ENCODE measurements around the gene PPM1D. TPM values are rescaled to one million over a fixed set of nuclear protein-coding genes. Genes with fewer than 3 reads are reported as not detected.

Gene PPM1D
- total RNA-seq, 4 donors from 2014 or later = 7.0 to 13.0 (median 11.9) TPM

DNA sequence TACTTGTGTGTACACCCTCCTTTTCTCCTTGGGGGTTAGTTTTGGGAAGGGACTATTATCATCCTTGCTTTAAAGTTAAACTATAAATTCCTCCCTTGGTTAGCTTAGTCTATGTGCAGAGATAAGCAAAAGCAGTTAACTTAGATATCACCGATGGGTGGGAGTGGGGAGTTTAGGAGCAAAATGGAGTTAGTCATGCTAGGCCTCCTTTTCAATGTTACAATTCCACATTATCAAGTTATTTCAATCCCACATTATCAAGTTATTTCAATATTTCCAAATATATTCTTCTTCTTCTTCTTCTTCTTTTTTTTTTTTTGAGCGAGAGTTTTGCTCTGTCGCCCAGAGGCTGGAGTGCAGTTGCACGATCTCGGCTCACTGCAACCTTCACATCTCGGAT, 76.0 kb downstream of the PPM1D start:
- Histone ChIP-seq H3K4me3 (no peak overlapping the region), H3K36me3 (peaks cover 2% of the 10 kb centered on the region), H3K27me3 (no peaks in the 10 kb centered on the region), H3K4me1 (peaks cover 15% of the 10 kb centered on the region), H3K9me3 (no peaks in the 10 kb centered on the region), H3K27ac (no peak overlapping the region)
- 92% methylated on average over 6 of the region's 6 CpGs for WGBS
- TF ChIP-seq POLR2A (IDR thresholded peaks at IDR 0.05) = no peak
- no peak for TF ChIP-seq POLR2AphosphoS5 (IDR thresholded peaks at IDR 0.05)
- TF ChIP-seq EP300 (IDR thresholded peaks at IDR 0.05) = no peak
- TF ChIP-seq, protein P1, sequence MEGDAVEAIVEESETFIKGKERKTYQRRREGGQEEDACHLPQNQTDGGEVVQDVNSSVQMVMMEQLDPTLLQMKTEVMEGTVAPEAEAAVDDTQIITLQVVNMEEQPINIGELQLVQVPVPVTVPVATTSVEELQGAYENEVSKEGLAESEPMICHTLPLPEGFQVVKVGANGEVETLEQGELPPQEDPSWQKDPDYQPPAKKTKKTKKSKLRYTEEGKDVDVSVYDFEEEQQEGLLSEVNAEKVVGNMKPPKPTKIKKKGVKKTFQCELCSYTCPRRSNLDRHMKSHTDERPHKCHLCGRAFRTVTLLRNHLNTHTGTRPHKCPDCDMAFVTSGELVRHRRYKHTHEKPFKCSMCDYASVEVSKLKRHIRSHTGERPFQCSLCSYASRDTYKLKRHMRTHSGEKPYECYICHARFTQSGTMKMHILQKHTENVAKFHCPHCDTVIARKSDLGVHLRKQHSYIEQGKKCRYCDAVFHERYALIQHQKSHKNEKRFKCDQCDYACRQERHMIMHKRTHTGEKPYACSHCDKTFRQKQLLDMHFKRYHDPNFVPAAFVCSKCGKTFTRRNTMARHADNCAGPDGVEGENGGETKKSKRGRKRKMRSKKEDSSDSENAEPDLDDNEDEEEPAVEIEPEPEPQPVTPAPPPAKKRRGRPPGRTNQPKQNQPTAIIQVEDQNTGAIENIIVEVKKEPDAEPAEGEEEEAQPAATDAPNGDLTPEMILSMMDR (IDR thresholded peaks at IDR 0.05) = no peak
- no peak for DNase-seq (ENCODE audit: low spot score in 2 of 2)

GRCh38 chr17:60676758-60677307, 76.8 kb downstream of the PPM1D start:
- no peak for DNase-seq (ENCODE audit: low spot score in 2 of 2)
- Histone ChIP-seq H3K27ac (peak overlapping the region; percentile 83), H3K4me1 (peaks cover 15% of the 10 kb centered on the region), H3K27me3 (no peaks in the 10 kb centered on the region), H3K4me3 (peak overlapping the region; percentile 79), H3K9me3 (no peaks in the 10 kb centered on the region), H3K36me3 (peaks cover 9% of the 10 kb centered on the region)
- WGBS = 28% methylated on average over 17 of the region's 17 CpGs
- TF ChIP-seq EP300 (IDR thresholded peaks at IDR 0.05) (no peak), POLR2A (IDR thresholded peaks at IDR 0.05) (peak in 1 of 2 donors; percentile 42)

GRCh38 chr17:60677308-60678117, 77.5 kb downstream of the PPM1D start, which contains the start of gene BCAS3:
Gene BCAS3 (plus strand): TSS chr17:60677851.
- H3K27ac ChIP-seq = peak within 1 kb of the TSS; percentile 83
- H3K27me3 ChIP-seq = no peaks in the 10 kb centered on the region
- H3K9me3 ChIP-seq = no peaks in the 10 kb centered on the region
- peaks cover 12% of the 10 kb centered on the region for H3K36me3 ChIP-seq
- DNase-seq (ENCODE audit: low spot score in 2 of 2) = peak; percentile 99
- peaks cover 15% of the 10 kb centered on the region for H3K4me1 ChIP-seq
- peak within 1 kb of the TSS; percentile 79 for H3K4me3 ChIP-seq
- 0% methylated on average over 42 of the region's 51 CpGs for WGBS
- TF ChIP-seq POLR2AphosphoS5 (IDR thresholded peaks at IDR 0.05) (peak in 1 of 3 donors; percentile 68), EP300 (IDR thresholded peaks at IDR 0.05) (no peak), POLR2A (IDR thresholded peaks at IDR 0.05) (peak in 1 of 2 donors; percentile 55)

DNA sequence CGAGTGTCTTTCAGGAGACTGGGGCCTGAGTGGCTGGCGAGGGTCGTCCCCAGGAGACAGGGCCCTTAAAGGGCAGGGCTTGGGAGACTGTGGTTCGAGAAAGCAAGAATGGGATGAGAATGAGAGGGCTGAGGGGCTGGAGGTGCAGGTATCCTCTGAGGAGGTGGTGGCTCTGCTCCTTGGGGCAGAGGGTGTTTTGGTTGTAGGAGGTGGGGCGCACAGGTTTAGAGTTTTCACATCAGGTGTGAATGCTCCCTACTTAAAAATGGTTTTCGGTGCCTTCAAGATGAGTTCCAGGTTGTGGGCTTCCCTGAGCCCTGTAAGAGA, 78.1 kb downstream of the PPM1D start:
- H3K4me3 ChIP-seq = peak overlapping the region; percentile 79
- TF ChIP-seq POLR2A (IDR thresholded peaks at IDR 0.05) = no peak
- TF ChIP-seq EP300 (IDR thresholded peaks at IDR 0.05) = no peak
- no peak for TF ChIP-seq POLR2AphosphoS5 (IDR thresholded peaks at IDR 0.05)
- no peaks in the 10 kb centered on the region for H3K9me3 ChIP-seq
- H3K36me3 ChIP-seq = peaks cover 15% of the 10 kb centered on the region
- H3K27ac ChIP-seq = peak overlapping the region; percentile 83
- no peaks in the 10 kb centered on the region for H3K27me3 ChIP-seq
- DNase-seq (ENCODE audit: low spot score in 2 of 2) = no peak
- peaks cover 15% of the 10 kb centered on the region for H3K4me1 ChIP-seq
- WGBS = 8% methylated on average over 6 of the region's 6 CpGs

- H3K4me3 ChIP-seq = no peak overlapping the region
- H3K9me3 ChIP-seq = no peaks in the 10 kb centered on the region
- WGBS = 76% methylated on average over 4 of the region's 4 CpGs
- H3K4me1 ChIP-seq = peaks cover 15% of the 10 kb centered on the region
- DNase-seq (ENCODE audit: low spot score in 2 of 2) = no peak
- TF ChIP-seq POLR2AphosphoS5 (IDR thresholded peaks at IDR 0.05) (no peak), POLR2A (IDR thresholded peaks at IDR 0.05) (no peak), EP300 (IDR thresholded peaks at IDR 0.05) (no peak)
- TF ChIP-seq, protein P1 (IDR thresholded peaks at IDR 0.05) = no peak
- H3K27me3 ChIP-seq = no peaks in the 10 kb centered on the region
- H3K36me3 ChIP-seq = peaks cover 25% of the 10 kb centered on the region
- H3K27ac ChIP-seq = no peak overlapping the region
These were observed 79.3 kb downstream of the PPM1D start for GRCh38 chr17:60679287-60679686.

DNA sequence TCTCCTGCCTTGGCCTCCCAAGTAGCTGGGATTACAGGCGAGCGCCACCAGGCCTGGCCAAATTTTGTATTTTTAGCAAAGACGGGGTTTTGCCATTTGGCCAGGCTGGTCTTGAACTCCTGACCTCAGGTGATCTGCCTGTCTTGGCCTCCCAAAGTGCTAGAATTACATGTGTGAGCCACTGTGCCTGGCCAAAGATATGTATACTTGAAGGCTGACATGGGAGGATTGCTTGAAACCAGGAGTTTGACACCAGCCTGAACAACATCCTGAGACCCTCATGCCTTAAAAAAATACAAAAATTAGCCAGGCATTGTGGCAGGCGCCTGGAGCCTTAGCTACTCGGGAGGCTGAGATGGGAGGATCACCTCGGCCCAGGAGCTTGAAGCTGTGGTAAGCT, 80.8 kb downstream of the PPM1D start:
- Histone ChIP-seq H3K27ac (no peak overlapping the region), H3K36me3 (peaks cover 36% of the 10 kb centered on the region), H3K4me1 (peaks cover 15% of the 10 kb centered on the region), H3K4me3 (no peak overlapping the region), H3K27me3 (no peaks in the 10 kb centered on the region), H3K9me3 (no peaks in the 10 kb centered on the region)
- no peak for DNase-seq (ENCODE audit: low spot score in 2 of 2)
- 98% methylated on average over 6 of the region's 6 CpGs for WGBS
- TF ChIP-seq, protein P1 (IDR thresholded peaks at IDR 0.05) = no peak
- TF ChIP-seq POLR2AphosphoS5 (IDR thresholded peaks at IDR 0.05) = no peak
- no peak for TF ChIP-seq POLR2A (IDR thresholded peaks at IDR 0.05)
- no peak for TF ChIP-seq EP300 (IDR thresholded peaks at IDR 0.05)

Data from suprapubic skin (tissue), 4 donors.